ENCODE data around the gene HERPUD2. TPM values are rescaled to one million over a fixed set of nuclear protein-coding genes. Genes with fewer than 3 reads are reported as not detected.

HERPUD2 gene
- total and polyA plus RNA-seq, 2 of the 8 experiments (the other 6 are each of a cell fraction or from before 2014, with no cell fraction given): 18.3 to 27.3 TPM

DNA sequence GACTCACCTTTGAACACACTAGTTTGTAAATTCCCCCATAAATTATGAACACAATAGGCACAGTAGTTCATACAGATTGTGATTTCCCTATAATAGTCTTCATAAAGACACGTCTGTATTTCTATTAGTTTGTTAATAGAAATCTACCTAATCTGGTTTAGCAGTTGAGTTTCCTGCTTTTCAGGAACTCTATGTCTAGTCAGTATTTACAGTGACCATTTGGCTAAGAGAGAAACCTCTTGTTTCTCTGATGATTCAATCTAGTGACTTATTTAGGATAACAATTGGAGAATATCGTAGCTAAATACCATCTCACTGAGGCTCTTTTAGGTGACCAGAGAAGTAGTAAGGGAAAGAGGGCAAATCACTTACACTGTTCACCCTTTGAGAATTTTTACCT, 5.9 kb upstream of the HERPUD2 start:
- H3K79me2 ChIP-seq (ENCODE audit: control insufficient read depth in 1 of 2, insufficient read depth in 2 of 2, low read length in 2 of 2): peaks cover 0 to under 1% of the 10 kb centered on the region in 2 experiments; a peak in 1 of 4 replicates
- H3K4ac ChIP-seq (replicated peaks; ENCODE audit: insufficient read length, low read depth, low read length): no peak overlapping the region
- no peaks in the 10 kb centered on the region for H3K23me2 ChIP-seq (ENCODE audit: low read depth, low read length)
- no peak overlapping the region for H4K91ac ChIP-seq (replicated peaks; ENCODE audit: insufficient read length, low read length)
- no peak overlapping the region for H3K27ac ChIP-seq (ENCODE audit: low read depth, low read length)
- no peak overlapping the region for H2AFZ ChIP-seq (ENCODE audit: low read length)
- no peak overlapping the region for H3K9ac ChIP-seq (replicated peaks in 1 of 4; ENCODE audit: extremely low read depth in 1 of 4, low read depth in 3 of 4, low read length in 3 of 4)
- no peak overlapping the region for H3K56ac ChIP-seq (replicated peaks; ENCODE audit: insufficient read length, low read depth, low read length)
- no peaks in the 10 kb centered on the region for H4K20me1 ChIP-seq (replicated peaks in 1 of 2; ENCODE audit: control insufficient read depth in 1 of 2, insufficient read depth in 2 of 2, low read length in 2 of 2)
- 91% methylated on average over 2 of the region's 2 CpGs; no CpG with 5 or more reads in 1 of the 2 experiments for WGBS, 2 experiments (ENCODE audit: extremely low coverage in 1 of 2, insufficient coverage in 1 of 2, insufficient read length in 1 of 2, insufficient replicate concordance in 2 of 2, low coverage in 1 of 2, low lambda C conversion rate in 2 of 2, missing lambda C conversion rate in 1 of 2)
- peaks cover 0 to 3% (median 0%) of the 10 kb centered on the region in 4 experiments; a peak in 1 of 8 replicates for H3K36me3 ChIP-seq (ENCODE audit: control insufficient read depth in 2 of 4, insufficient read depth in 4 of 4, low read length in 3 of 4)
- H3K4me3 ChIP-seq (ENCODE audit: extremely low read depth in 1 of 4, insufficient read depth in 2 of 4, low read depth in 3 of 4, low read length in 4 of 4): no peak overlapping the region
- H3K4me1 ChIP-seq (replicated peaks in 1 of 4; ENCODE audit: control insufficient read depth in 3 of 4, insufficient read depth in 4 of 4, low read length in 3 of 4): peaks cover 0 to 4% (median 3%) of the 10 kb centered on the region in 4 experiments; a peak in 5 of 7 replicates
- no peak for FAIRE-seq
- H2BK120ac ChIP-seq (replicated peaks; ENCODE audit: low read depth, low read length): no peak overlapping the region
- no peak for TF ChIP-seq KDM5A (IDR thresholded peaks at IDR 0.05; ENCODE audit: low read length)
- no peak overlapping the region for H2BK20ac ChIP-seq (ENCODE audit: low read length)
- no peak overlapping the region for H3K4me2 ChIP-seq (ENCODE audit: insufficient read depth in 1 of 2, low read depth in 2 of 2, low read length in 2 of 2)
- DNase-seq (ENCODE audit: low read depth in 1 of 2, low spot score in 2 of 2): no peak
- H4K5ac ChIP-seq (ENCODE audit: insufficient read length, low read depth, low read length): no peak overlapping the region
- no peak overlapping the region for H2BK15ac ChIP-seq (ENCODE audit: low read length)
- H3K18ac ChIP-seq (ENCODE audit: extremely low read depth, low read length): no peak overlapping the region
- H4K8ac ChIP-seq (ENCODE audit: extremely low read depth, insufficient read depth, low read length): no peak overlapping the region
- no peak overlapping the region for H2BK12ac ChIP-seq (ENCODE audit: low read depth, low read length)
- H3K23ac ChIP-seq (ENCODE audit: insufficient read length): no peak overlapping the region
- H3K9me3 ChIP-seq (ENCODE audit: insufficient read depth in 2 of 2, low read depth in 1 of 2, low read length in 1 of 2): peaks cover 0 to 3% of the 10 kb centered on the region in 2 experiments; a peak in 1 of 4 replicates
- no peaks in the 10 kb centered on the region for H3K27me3 ChIP-seq (replicated peaks in 1 of 4; ENCODE audit: control insufficient read depth in 3 of 4, extremely low read depth in 1 of 4, insufficient read depth in 3 of 4, low read length in 3 of 4)
- no peak overlapping the region for H3K14ac ChIP-seq (ENCODE audit: insufficient read length)
- no peaks in the 10 kb centered on the region for H3K79me1 ChIP-seq (ENCODE audit: low read depth, low read length)
- H2BK5ac ChIP-seq (ENCODE audit: low read depth, low read length): no peak overlapping the region
- ChIA-PET POLR2A (ENCODE audit: partially characterized antibody) (no interaction called here), CTCF (ENCODE audit: partially characterized antibody) (interaction anchor here (0.6 to 4.2 kb wide), 3 partner anchors 10 to 48 kb away, joined by 3 to 23 read pairs (median 3); no protein-coding TSS in a partner anchor)
- no peak overlapping the region for H2AK5ac ChIP-seq (ENCODE audit: low read depth, low read length)

Measured in H1 (cell line).